ENCODE measurements around the gene S100A7. TPM values are rescaled to one million over a fixed set of nuclear protein-coding genes. Genes with fewer than 3 reads are reported as not detected.

S100A7 gene
- total RNA-seq, 1 donor from 2014 or later: not detected

GRCh38 chr1:153493343-153493960 is 33.0 kb upstream of the S100A7 start:
- H3K4me3 ChIP-seq (ENCODE audit: low read depth, low read length): no peak overlapping the region
- H3K27me3 ChIP-seq (ENCODE audit: control insufficient read depth, insufficient read depth, low read length): peaks cover 6% of the 10 kb centered on the region
- DNase-seq (ENCODE audit: low read depth): no peak
- TF ChIP-seq CTCF (IDR thresholded peaks at IDR 0.05; ENCODE audit: insufficient read depth, low read length, poor library complexity, severe bottlenecking): no peak
- no peaks in the 10 kb centered on the region for H3K36me3 ChIP-seq (ENCODE audit: control insufficient read depth, insufficient read depth, low read length)

- Histone ChIP-seq H3K27me3 (ENCODE audit: control insufficient read depth, insufficient read depth, low read length) (peaks cover 3% of the 10 kb centered on the region), H3K36me3 (ENCODE audit: control insufficient read depth, insufficient read depth, low read length) (no peaks in the 10 kb centered on the region), H3K4me3 (ENCODE audit: low read depth, low read length) (no peak overlapping the region)
- TF ChIP-seq CTCF (IDR thresholded peaks at IDR 0.05; ENCODE audit: insufficient read depth, low read length, poor library complexity, severe bottlenecking): no peak
- no peak for DNase-seq (ENCODE audit: low read depth)
These were observed 30.0 kb upstream of the S100A7 start for GRCh38 chr1:153490272-153491051.

- Histone ChIP-seq H3K4me3 (ENCODE audit: low read depth, low read length) (no peak overlapping the region), H3K36me3 (ENCODE audit: control insufficient read depth, insufficient read depth, low read length) (no peaks in the 10 kb centered on the region), H3K27me3 (ENCODE audit: control insufficient read depth, insufficient read depth, low read length) (peaks cover 10% of the 10 kb centered on the region)
- no peak for TF ChIP-seq CTCF (IDR thresholded peaks at IDR 0.05; ENCODE audit: insufficient read depth, low read length, poor library complexity, severe bottlenecking)
- DNase-seq (ENCODE audit: low read depth): no peak
These were observed 28.3 kb upstream of the S100A7 start for GRCh38 chr1:153488731-153489130.

- no peak for TF ChIP-seq CTCF (IDR thresholded peaks at IDR 0.05; ENCODE audit: insufficient read depth, low read length, poor library complexity, severe bottlenecking)
- Histone ChIP-seq H3K27me3 (ENCODE audit: control insufficient read depth, insufficient read depth, low read length) (peaks cover 11% of the 10 kb centered on the region), H3K36me3 (ENCODE audit: control insufficient read depth, insufficient read depth, low read length) (no peaks in the 10 kb centered on the region), H3K4me3 (ENCODE audit: low read depth, low read length) (no peak overlapping the region)
- DNase-seq (ENCODE audit: low read depth): no peak
These were observed 27.3 kb upstream of the S100A7 start for GRCh38 chr1:153487707-153488106.

DNA sequence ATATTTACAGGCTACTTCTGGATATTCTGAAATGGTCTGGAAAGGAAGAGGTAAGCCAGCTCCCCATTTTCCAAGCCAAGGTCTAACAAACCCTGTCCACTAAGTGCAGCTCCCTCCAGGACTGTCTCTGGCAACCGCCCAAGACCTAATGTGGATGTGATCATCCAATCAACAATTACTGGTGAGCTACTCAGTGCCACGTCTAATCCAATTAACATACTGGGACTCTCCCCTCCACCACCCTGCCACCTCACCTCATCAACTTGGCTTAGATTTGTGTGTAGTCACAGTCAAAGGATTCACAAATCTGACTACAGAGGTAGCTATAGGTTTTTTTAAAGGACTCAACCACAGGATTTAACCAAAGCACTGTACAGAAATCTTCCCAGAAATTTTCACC is 25.4 kb upstream of the S100A7 start:
- DNase-seq (ENCODE audit: low read depth): no peak

More for the DNA sequence above, 25.4 kb upstream of the S100A7 start:
- peaks cover 11% of the 10 kb centered on the region for H3K27me3 ChIP-seq (ENCODE audit: control insufficient read depth, insufficient read depth, low read length)
- no peak overlapping the region for H3K4me3 ChIP-seq (ENCODE audit: low read depth, low read length)
- TF ChIP-seq CTCF (IDR thresholded peaks at IDR 0.05; ENCODE audit: insufficient read depth, low read length, poor library complexity, severe bottlenecking): no peak
- H3K36me3 ChIP-seq (ENCODE audit: control insufficient read depth, insufficient read depth, low read length): no peaks in the 10 kb centered on the region

Data from kidney epithelial cell (primary cell).